Right lobe of liver (tissue), 4 donors: ENCODE results near the gene RPL12.

Source experiments
- CTCF ChIP-seq, 4 donors: fragments of 200-600 bp in 3 of 4; fragments of 450-650 bp in 1 of 4; IDR thresholded peaks; one replicate each; pipeline versions ENCODE4 v1.5.1 to v1.8.0; 2016 to 2022; ENCODE audit warnings: antibody characterized with exemption in 4 of 4, mild to moderate bottlenecking in 2 of 4
- POLR2A ChIP-seq: fragments of 450-650 bp; IDR thresholded peaks from one replicate; pipeline ENCODE4 v1.6.1; 2017; ENCODE audit warnings: antibody characterized with exemption, mild to moderate bottlenecking
- donor health status: DM: no; HTN: no; CAD: no.
- donor health status: DM: no; HTN: no; CAD: no.
- donor health status: DM: no; HTN: yes; CAD: no.

GRCh38 chr9:127438394-127438793 lies 12.8 kb downstream of the RPL12 start:
- TF ChIP-seq CTCF (IDR thresholded peaks at IDR 0.05) (no peak), POLR2A (no peak)
